BLaER1 (cell line): ENCODE data around the gene IL4I1.

Source experiments
- H3K27ac ChIP-seq: shearing (Covaris generic); formaldehyde crosslinking; 2 replicates; pipeline ENCODE4 v1.8.1; 2022
- H3K27me3 ChIP-seq: shearing (Covaris generic); formaldehyde crosslinking; 2 replicates; pipeline ENCODE4 v1.8.1; 2022
- H3K36me3 ChIP-seq: shearing (Covaris generic); formaldehyde crosslinking; 2 replicates; pipeline ENCODE4 v1.8.1; 2022
- H3K4me1 ChIP-seq: shearing (Covaris generic); formaldehyde crosslinking; 2 replicates; pipeline ENCODE4 v1.8.1; 2022
- H3K4me2 ChIP-seq: shearing (Covaris generic); formaldehyde crosslinking; 2 replicates; pipeline ENCODE4 v1.8.1; 2022
- H3K4me3 ChIP-seq: shearing (Covaris generic); formaldehyde crosslinking; 2 replicates; pipeline ENCODE4 v1.8.1; 2022
- H3K9ac ChIP-seq: shearing (Covaris generic); formaldehyde crosslinking; 2 replicates; pipeline ENCODE4 v1.8.1; 2022
- H3K9me3 ChIP-seq: shearing (Covaris generic); formaldehyde crosslinking; 2 replicates; pipeline ENCODE4 v1.8.1; 2022
- H4K20me1 ChIP-seq: shearing (Covaris generic); formaldehyde crosslinking; 2 replicates; pipeline ENCODE4 v1.8.1; 2022
- Cebpa-rat ChIP-seq: shearing (Covaris generic); IDR thresholded peaks from 2 replicates; pipeline ENCODE4 v1.8.1; 2022

The IL4I1 gene

GRCh38 chr19:49912965-49913685 lies 16.4 kb upstream of the IL4I1 start:
- peaks cover 100% of the 10 kb centered on the region for H4K20me1 ChIP-seq
- H3K9ac ChIP-seq, result no peak overlapping the region
- no peak overlapping the region for H3K4me2 ChIP-seq
- peaks cover 51% of the 10 kb centered on the region for H3K4me1 ChIP-seq
- peaks cover 99% of the 10 kb centered on the region for H3K36me3 ChIP-seq
- no peaks in the 10 kb centered on the region for H3K9me3 ChIP-seq
- no peak overlapping the region; the same call in 1 of the 2 replicates for H3K27ac ChIP-seq
- TF ChIP-seq Cebpa-rat, result no peak
- no peak overlapping the region for H3K4me3 ChIP-seq
- H3K27me3 ChIP-seq, result no peaks in the 10 kb centered on the region

GRCh38 chr19:49911381-49912145 lies 14.9 kb upstream of the IL4I1 start:
- Histone ChIP-seq H4K20me1 (peaks cover 100% of the 10 kb centered on the region), H3K4me1 (peaks cover 57% of the 10 kb centered on the region), H3K36me3 (peaks cover 99% of the 10 kb centered on the region), H3K9ac (peak overlapping the region; percentile 17; the same call in 1 of the 2 replicates), H3K4me2 (peak overlapping the region; percentile 35; the same call in 1 of the 2 replicates), H3K4me3 (no peak overlapping the region), H3K27me3 (no peaks in the 10 kb centered on the region), H3K27ac (peak overlapping the region; percentile 57; the same call in 1 of the 2 replicates), H3K9me3 (no peaks in the 10 kb centered on the region)
- TF ChIP-seq Cebpa-rat, result no peak

GRCh38 chr19:49910179-49910578 lies 13.5 kb upstream of the IL4I1 start:
- Histone ChIP-seq H3K27me3 (no peaks in the 10 kb centered on the region), H3K4me1 (peaks cover 70% of the 10 kb centered on the region), H3K9me3 (no peaks in the 10 kb centered on the region), H3K36me3 (peaks cover 97% of the 10 kb centered on the region), H3K4me2 (no peak overlapping the region), H3K9ac (0 out of 2 replicates have a peak overlapping the region, but pooled peaks have one; percentile 19), H3K27ac (no peak overlapping the region; the same call in 1 of the 2 replicates), H3K4me3 (no peak overlapping the region), H4K20me1 (peaks cover 100% of the 10 kb centered on the region)
- no peak for TF ChIP-seq Cebpa-rat

- no peak for TF ChIP-seq Cebpa-rat
- no peak overlapping the region for H3K9ac ChIP-seq
- peaks cover 94% of the 10 kb centered on the region for H4K20me1 ChIP-seq
- peaks cover 85% of the 10 kb centered on the region for H3K4me1 ChIP-seq
- H3K4me2 ChIP-seq, result peak overlapping the region; percentile 26
- no peak overlapping the region for H3K4me3 ChIP-seq
- no peaks in the 10 kb centered on the region for H3K9me3 ChIP-seq
- H3K27ac ChIP-seq, result no peak overlapping the region
- H3K27me3 ChIP-seq, result no peaks in the 10 kb centered on the region
- peaks cover 83% of the 10 kb centered on the region for H3K36me3 ChIP-seq
Measured at GRCh38 chr19:49908480-49909420, 12.1 kb upstream of the IL4I1 start.

- TF ChIP-seq Cebpa-rat, result no peak
- peaks cover 86% of the 10 kb centered on the region for H4K20me1 ChIP-seq
- no peaks in the 10 kb centered on the region for H3K9me3 ChIP-seq
- no peak overlapping the region for H3K9ac ChIP-seq
- no peak overlapping the region for H3K4me3 ChIP-seq
- H3K4me2 ChIP-seq, result peak overlapping the region; percentile 26
- H3K27ac ChIP-seq, result no peak overlapping the region
- peaks cover 90% of the 10 kb centered on the region for H3K4me1 ChIP-seq
- H3K36me3 ChIP-seq, result peaks cover 74% of the 10 kb centered on the region
- H3K27me3 ChIP-seq, result no peaks in the 10 kb centered on the region
Measured at GRCh38 chr19:49907745-49908446, 11.2 kb upstream of the IL4I1 start.

GRCh38 chr19:49906879-49907564 lies 10.3 kb upstream of the IL4I1 start:
- Histone ChIP-seq H3K27ac (no peak overlapping the region), H3K9ac (no peak overlapping the region), H3K27me3 (no peaks in the 10 kb centered on the region), H3K36me3 (peaks cover 66% of the 10 kb centered on the region), H3K4me3 (no peak overlapping the region), H3K4me2 (peak overlapping the region; percentile 66), H4K20me1 (peaks cover 77% of the 10 kb centered on the region), H3K4me1 (peaks cover 85% of the 10 kb centered on the region), H3K9me3 (no peaks in the 10 kb centered on the region)
- no peak for TF ChIP-seq Cebpa-rat

GRCh38 chr19:49904136-49904535 lies 7.4 kb upstream of the IL4I1 start:
- Histone ChIP-seq H3K27ac (0 out of 2 replicates have a peak overlapping the region, but pooled peaks have one; percentile 26), H3K4me2 (peak overlapping the region; percentile 66), H3K36me3 (peaks cover 38% of the 10 kb centered on the region), H3K4me3 (no peak overlapping the region), H3K9me3 (no peaks in the 10 kb centered on the region), H4K20me1 (peaks cover 48% of the 10 kb centered on the region), H3K27me3 (no peaks in the 10 kb centered on the region), H3K9ac (peak overlapping the region; percentile 41; the same call in 1 of the 2 replicates), H3K4me1 (peaks cover 94% of the 10 kb centered on the region)
- TF ChIP-seq Cebpa-rat, result no peak

GRCh38 chr19:49895566-49896297 lies 955 bp downstream of the IL4I1 start:
- Histone ChIP-seq H4K20me1 (no peaks in the 10 kb centered on the region), H3K4me2 (peak overlapping the region; percentile 99), H3K27me3 (no peaks in the 10 kb centered on the region), H3K4me3 (peak overlapping the region; percentile 61), H3K27ac (peak overlapping the region; percentile 91), H3K4me1 (peaks cover 72% of the 10 kb centered on the region), H3K9me3 (no peaks in the 10 kb centered on the region), H3K9ac (peak overlapping the region; percentile 72), H3K36me3 (no peaks in the 10 kb centered on the region)
- TF ChIP-seq Cebpa-rat, result no peak
